GM12878 (cell line): ENCODE results near the gene DGKI. TPM values are rescaled to one million over a fixed set of nuclear protein-coding genes. Genes with fewer than 3 reads are reported as not detected.
A peak's percentile ranks its signal among the peaks of the same experiment; 100 is the strongest.

Experiments
- ATAC-seq: fragments of 200-7000 bp; cut with Tn5 transposase; 3 replicates; pipeline ENCODE4 v1.9.1; 2020; ENCODE audit warnings: mild to moderate bottlenecking, moderate library complexity
- BruUV-seq: library from RNA; stranded (reverse); fragments of 400-500 nt; replicated peaks from 2 replicates; lab custom pipeline; 2021; lab: Mats Ljungman, UMichigan
- CTCF ChIA-PET: fragments of 300-600 bp; sonication (Branson Sonifier 250); formaldehyde crosslinking; extraction: SDS; loops from one replicate; lab custom pipeline; 2021; ENCODE audit warnings: inconsistent platforms; lab: Yijun Ruan, JAX
- POLR2A ChIA-PET: fragments of 350-600 bp; formaldehyde crosslinking; extraction: SDS; loops from one replicate; lab custom pipeline; 2021; ENCODE audit warnings: inconsistent platforms; lab: Charles Lee
- RAD21 ChIA-PET: fragments of 300-600 bp; sonication (Branson Sonifier 250); formaldehyde crosslinking; loops from one replicate; lab custom pipeline; 2023; ENCODE audit warnings: antibody characterized with exemption; ENCODE audit not compliant: unreplicated experiment; lab: Charles Lee
- SMC1A ChIA-PET: fragments of 300-600 bp; sonication (Branson Sonifier 250); formaldehyde crosslinking; loops from one replicate; lab custom pipeline; 2023; ENCODE audit not compliant: unreplicated experiment, uncharacterized antibody; lab: Charles Lee
- DNase-seq: peaks from one replicate; pipeline ENCODE4 v3.0.0-alpha.2; 2011; ENCODE audit warnings: low read depth, low spot score
- FAIRE-seq: peaks from 3 replicates; lab custom pipeline; 2011; peaks lifted over from hg19 to GRCh38; lab: Jason Lieb, UNC
- H2AFZ ChIP-seq: 2 replicates; pipeline ENCODE4 v1.6.0; 2011; ENCODE audit warnings: low read depth, low read length, control low read depth; ENCODE audit not compliant: control insufficient read depth
- H3K27ac ChIP-seq: 2 replicates; pipeline ENCODE4 v1.5.1; 2011; ENCODE audit warnings: control low read depth; ENCODE audit not compliant: control insufficient read depth, insufficient read depth
- H3K27me3 ChIP-seq, 2 experiments: replicated peaks in 1 of 2; 2 replicates each; pipeline versions ENCODE4 v1.6.0 to v1.6.1; 2011; ENCODE audit warnings: low read length in 1 of 2; ENCODE audit not compliant: control insufficient read depth in 2 of 2, insufficient read depth in 2 of 2
- H3K36me3 ChIP-seq, 2 experiments: 2 replicates each; pipeline ENCODE4 v1.5.1; 2011; ENCODE audit warnings: low read length in 1 of 2; ENCODE audit not compliant: control insufficient read depth in 2 of 2, insufficient read depth in 2 of 2
- H3K4me1 ChIP-seq: 2 replicates; pipeline ENCODE4 v1.6.1; 2011; ENCODE audit warnings: mild to moderate bottlenecking, low read length, moderate library complexity, mixed read lengths; ENCODE audit not compliant: control insufficient read depth, insufficient read depth
- H3K4me2 ChIP-seq: 2 replicates; pipeline ENCODE4 v1.6.0; 2011; ENCODE audit warnings: control low read depth; ENCODE audit not compliant: control insufficient read depth, insufficient read depth
- H3K4me3 ChIP-seq: fragments of 200-600 bp; sonication (generic); 2 replicates; pipeline ENCODE4 v1.5.1; 2016
- H3K79me2 ChIP-seq: 2 replicates; pipeline ENCODE4 v1.6.0; 2011; ENCODE audit warnings: low read length; ENCODE audit not compliant: control insufficient read depth, insufficient read depth
- H3K9ac ChIP-seq: 2 replicates; pipeline ENCODE4 v1.8.0; 2011; ENCODE audit warnings: low read length, control low read depth, mixed read lengths; ENCODE audit not compliant: control insufficient read depth, insufficient read depth
- H3K9me3 ChIP-seq: replicated peaks from 3 replicates; pipeline ENCODE4 v1.5.1; 2011; ENCODE audit warnings: mild to moderate bottlenecking, low read length; ENCODE audit not compliant: control insufficient read depth, insufficient read depth
- H4K20me1 ChIP-seq: 2 replicates; pipeline ENCODE4 v1.6.0; 2011; ENCODE audit not compliant: control insufficient read depth, insufficient read depth
- ATF7 ChIP-seq: fragments of 450-650 bp; IDR thresholded peaks from 2 replicates; pipeline ENCODE4 v1.6.1; 2016; ENCODE audit warnings: low read depth, mild to moderate bottlenecking
- EP300 ChIP-seq, 2 experiments: fragments of 150-350 bp in 1 of 2; IDR thresholded peaks; 2 replicates each; pipeline ENCODE4 v1.6.1; 2011 to 2012; ENCODE audit warnings: low read depth in 2 of 2, low read length in 2 of 2, borderline replicate concordance in 1 of 2, improper control_type of control experiment in 1 of 2, inconsistent platforms in 1 of 2; ENCODE audit not compliant: control insufficient read depth in 1 of 2
- FOXM1 ChIP-seq: IDR thresholded peaks from 2 replicates; pipeline ENCODE4 v1.6.1; 2012; ENCODE audit warnings: low read depth, mild to moderate bottlenecking, inconsistent platforms, low read length, moderate library complexity
- JUND ChIP-seq: IDR thresholded peaks from 2 replicates; pipeline ENCODE4 v1.6.1; 2012; ENCODE audit warnings: low read depth, mild to moderate bottlenecking, low read length, improper control_type of control experiment, moderate library complexity
- KDM1A ChIP-seq: fragments of 200-600 bp; sonication (generic); IDR thresholded peaks from 2 replicates; pipeline ENCODE4 v1.6.1; 2016; ENCODE audit warnings: borderline replicate concordance
- MAX ChIP-seq: IDR thresholded peaks from 2 replicates; pipeline ENCODE4 v1.6.1; 2012; ENCODE audit warnings: low read depth, low read length, improper control_type of control experiment
- NFIC ChIP-seq: IDR thresholded peaks from 2 replicates; pipeline ENCODE4 v1.6.1; 2012; ENCODE audit warnings: low read depth, mild to moderate bottlenecking, inconsistent platforms, low read length, moderate library complexity
- RBBP5 ChIP-seq: fragments of 200-600 bp; sonication (generic); conservative IDR thresholded peaks from 2 replicates; pipeline ENCODE4 v1.6.1; 2016
- SMAD5 ChIP-seq: IDR thresholded peaks from 2 replicates; pipeline ENCODE4 v1.6.1; 2016; ENCODE audit warnings: antibody characterized with exemption, low read depth
- SUPT20H ChIP-seq: IDR thresholded peaks from 2 replicates; pipeline ENCODE4 v1.6.1; 2011; ENCODE audit warnings: low read depth, mild to moderate bottlenecking, low read length, moderate library complexity, borderline replicate concordance; ENCODE audit not compliant: control insufficient read depth
- USF1 ChIP-seq: IDR thresholded peaks from 2 replicates; pipeline ENCODE4 v1.6.1; 2011; ENCODE audit warnings: borderline replicate concordance, low read depth, mild to moderate bottlenecking, moderate library complexity, mixed read lengths, low read length; ENCODE audit not compliant: insufficient read depth; ENCODE audit errors: extremely low read length
- ZNF207 ChIP-seq: fragments of 450-650 bp; IDR thresholded peaks from 2 replicates; pipeline ENCODE4 v1.6.1; 2014; ENCODE audit warnings: antibody characterized with exemption, mild to moderate bottlenecking, borderline replicate concordance
- ZNF274 ChIP-seq: IDR thresholded peaks from one replicate; pipeline ENCODE4 v1.8.0; 2011; ENCODE audit not compliant: insufficient read length, insufficient read depth
- ZNF592 ChIP-seq: fragments of 450-650 bp; IDR thresholded peaks from 2 replicates; pipeline ENCODE4 v1.6.1; 2017; ENCODE audit warnings: mild to moderate bottlenecking, moderate library complexity
- WGBS: methylation state at CpG from one replicate; pipeline ENCODE4 v1.1.6; 2016; ENCODE audit warnings: low lambda C conversion rate; ENCODE audit not compliant: insufficient replicate concordance, insufficient coverage; ENCODE audit errors: missing lambda C conversion rate; 5-methylcytosine and 5-hydroxymethylcytosine counted together
- in situ Hi-C: fragments of 300-500 bp; cut with MboI; formaldehyde crosslinking; loops from 9 replicates; pipeline ENCODE4 v1.14.3; 2018; ENCODE audit warnings: mixed read lengths
- intact Hi-C: fragments of 100-400 bp; cut with micrococcal nuclease; formaldehyde crosslinking; loops from one replicate; pipeline ENCODE4 v1.14.2; 2022; ENCODE audit not compliant: unreplicated experiment
- polyA plus RNA-seq, 11 experiments: library from polyadenylated mRNA; depleted of rRNA in 4 of 11; unstranded in 6 of 11; stranded (reverse) in 5 of 11; fragments of >200 nt; fragmentation: Nextera tagmentation in 4 of 11; fragmentation: Illumina TruSeq in 1 of 11; extraction: Ambion mirVana in 4 of 11; extraction: Trizol in 1 of 11; gene quantifications; 1 replicate in 1 of 11; 2 replicates in 10 of 11; pipeline versions ENCODE4 v1.2.1 to v1.2.3, GENCODE V29; 2011 to 2016; ENCODE audit warnings: inconsistent platforms in 2 of 11, missing spikeins in 2 of 11, low read depth in 1 of 11
- total RNA-seq, 4 experiments: library from RNA; depleted of rRNA in 3 of 4; stranded (reverse); fragments of >200 nt in 3 of 4; fragmentation: Illumina TruSeq in 1 of 4; extraction: Trizol in 1 of 4; gene quantifications; 2 replicates each; pipeline versions ENCODE4 v1.2.1 to v1.2.3, GENCODE V29; 2013 to 2021

Gene DGKI
- total and polyA plus RNA-seq, 10 of the 15 experiments (the other 5 are each of a cell fraction or from before 2014, with no cell fraction given) = 10.4 to 37.1 (median 22.1) TPM

GRCh38 chr7:137873979-137874777, 27.4 kb upstream of the DGKI start (continued):
- no peak for TF ChIP-seq ZNF592
- TF ChIP-seq EP300 (IDR thresholded peaks at IDR 0.05; ENCODE audit: borderline replicate concordance in 1 of 2, control insufficient read depth in 1 of 2, low read depth in 2 of 2, low read length in 2 of 2) = no peak
- TF ChIP-seq KDM1A = no peak
- TF ChIP-seq ZNF207 = no peak

- Histone ChIP-seq H3K36me3 (peaks cover 9 to 33% of the 10 kb centered on the region in 2 experiments), H3K27ac (0 out of 2 replicates have a peak overlapping the region, but pooled peaks have one; percentile 8), H3K79me2 (no peaks in the 10 kb centered on the region), H3K4me2 (no peak overlapping the region), H3K9me3 (no peaks in the 10 kb centered on the region), H3K4me1 (no peaks in the 10 kb centered on the region), H2AFZ (no peak overlapping the region), H3K9ac (no peak overlapping the region), H3K4me3 (no peak overlapping the region), H3K27me3 (no peaks in the 10 kb centered on the region), H4K20me1 (no peaks in the 10 kb centered on the region)
- ChIA-PET CTCF (no interaction called here), RAD21 (no interaction called here), SMC1A (interaction anchor here (0.9 kb wide), 1 partner anchor 15 kb away, joined by 3 read pairs; no protein-coding TSS in a partner anchor), POLR2A (interaction anchor here (0.6 kb wide), 1 partner anchor 22 kb away, joined by 6 read pairs; no protein-coding TSS in a partner anchor)
- FAIRE-seq (no peak), ATAC-seq (peak; percentile 19; the same call in 2 of the 3 replicates), DNase-seq (no peak)
- WGBS = 88% methylated on average over 3 of the region's 3 CpGs
- intact Hi-C loops = no loop called here
- in situ Hi-C loops = no loop called here
- BruUV-seq = no TSS peak
- no peak for TF ChIP-seq USF1
- no peak for TF ChIP-seq RBBP5
- 0 out of 2 replicates have a peak, but pooled peaks have one; percentile 20 for TF ChIP-seq ATF7
- TF ChIP-seq ZNF274 = no peak
- TF ChIP-seq FOXM1 = peak; percentile 62; the same call in 1 of the 2 replicates
- TF ChIP-seq JUND = no peak
- no peak for TF ChIP-seq SMAD5
- TF ChIP-seq NFIC = peak; percentile 72; the same call in 1 of the 2 replicates
- TF ChIP-seq SUPT20H = no peak
- no peak for TF ChIP-seq MAX
Measured at GRCh38 chr7:137873524-137873923, 26.8 kb upstream of the DGKI start.
